D721Med (cell line): Measurements from ENCODE around the gene EPB41L2.

ENCODE experiments used
- DNase-seq: peaks from one replicate; pipeline ENCODE4 v3.0.0; 2011; ENCODE audit warnings: low spot score; ENCODE audit not compliant: insufficient read length
- FAIRE-seq: peaks from 2 replicates; lab custom pipeline; 2011; peaks lifted over from hg19 to GRCh38; lab: Jason Lieb, UNC
- CTCF ChIP-seq: IDR thresholded peaks from 2 replicates; pipeline ENCODE4 v1.5.1; 2012; ENCODE audit warnings: mild to moderate bottlenecking, control low read depth; ENCODE audit not compliant: insufficient read depth; ENCODE audit errors: missing control alignments

EPB41L2 gene

GRCh38 chr6:130863415-130864230 lies 199.4 kb downstream of the EPB41L2 start:
- DNase-seq, result no peak
- TF ChIP-seq CTCF, result no peak
- FAIRE-seq, result peak; percentile 35

- no peak for DNase-seq
- no peak for FAIRE-seq
- no peak for TF ChIP-seq CTCF
Measured at GRCh38 chr6:130862370-130862769, 200.7 kb downstream of the EPB41L2 start.

- no peak for FAIRE-seq
- DNase-seq, result no peak
- no peak for TF ChIP-seq CTCF
Measured at GRCh38 chr6:130859161-130859867, 203.7 kb downstream of the EPB41L2 start.

GRCh38 chr6:130858498-130859160 lies 204.4 kb downstream of the EPB41L2 start:
- TF ChIP-seq CTCF, result no peak
- FAIRE-seq (no peak), DNase-seq (no peak)

- FAIRE-seq, result no peak
- no peak for TF ChIP-seq CTCF
- DNase-seq, result no peak
Measured at GRCh38 chr6:130858054-130858453, 205.0 kb downstream of the EPB41L2 start.

- DNase-seq (no peak), FAIRE-seq (no peak)
- no peak for TF ChIP-seq CTCF
Measured at GRCh38 chr6:130853555-130854183, 209.4 kb downstream of the EPB41L2 start.
